ENCODE results near the gene FGF18.
"Not testable (repeated sequence)": the region's sequence is repeated elsewhere in the genome, so short reads cannot be mapped to it uniquely, and the experiment has no call there.

The FGF18 gene

DNA sequence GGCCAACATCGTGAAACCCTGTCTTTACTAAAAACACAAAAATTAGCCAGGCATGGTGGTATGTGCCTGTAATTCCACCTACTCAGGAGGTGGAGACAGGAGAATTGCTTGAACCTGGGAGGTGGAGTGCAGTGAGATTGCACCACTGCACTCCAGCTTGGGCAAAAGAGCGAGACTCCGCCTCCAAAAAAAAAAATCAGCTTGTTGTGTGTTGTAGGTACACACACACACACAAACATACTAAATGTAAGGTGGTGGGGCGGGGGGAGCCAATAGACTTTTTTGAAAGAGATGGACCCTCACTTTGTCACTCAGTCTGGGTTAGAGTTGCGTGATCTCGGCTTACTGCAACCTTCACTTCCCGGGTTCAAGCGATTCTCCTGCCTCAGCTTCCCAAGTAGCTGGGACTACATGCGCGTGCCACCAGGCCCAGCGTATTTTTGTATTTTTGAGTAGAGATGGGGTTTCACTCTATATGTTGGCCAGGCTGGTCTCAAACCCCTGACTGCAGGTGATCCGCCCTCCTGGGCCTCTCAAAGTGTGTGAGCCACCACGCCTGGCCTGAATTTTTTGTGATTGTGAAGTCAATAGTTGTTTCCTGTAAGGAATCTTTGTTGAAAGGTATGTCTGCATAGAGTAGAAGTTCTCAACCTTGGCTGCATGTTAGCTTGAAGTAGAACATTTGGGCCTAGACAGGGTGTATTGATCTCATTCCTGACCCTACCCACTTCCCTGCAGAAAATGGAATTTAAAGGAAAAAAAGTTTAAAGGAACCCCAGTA, 18.1 kb upstream of the FGF18 start:
- no peak for FAIRE-seq

DNA sequence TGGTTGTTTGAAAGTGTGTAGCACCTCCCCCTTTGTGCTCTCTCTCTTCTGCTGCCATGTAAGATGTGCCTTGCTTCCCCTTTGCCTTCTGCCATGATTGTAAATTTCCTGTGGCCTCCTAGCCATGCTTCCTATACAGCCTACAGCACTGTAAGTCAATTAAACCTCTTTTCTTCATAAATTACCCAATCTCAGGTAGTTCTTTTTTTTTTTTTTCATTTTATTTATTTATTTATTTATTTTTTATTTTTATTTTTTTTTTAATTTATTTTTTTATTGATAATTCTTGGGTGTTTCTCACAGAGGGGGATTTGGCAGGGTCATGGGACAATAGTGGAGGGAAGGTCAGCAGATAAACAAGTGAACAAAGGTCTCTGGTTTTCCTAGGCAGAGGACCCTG, 16.7 kb upstream of the FGF18 start:
- not testable (repeated sequence) for FAIRE-seq

DNA sequence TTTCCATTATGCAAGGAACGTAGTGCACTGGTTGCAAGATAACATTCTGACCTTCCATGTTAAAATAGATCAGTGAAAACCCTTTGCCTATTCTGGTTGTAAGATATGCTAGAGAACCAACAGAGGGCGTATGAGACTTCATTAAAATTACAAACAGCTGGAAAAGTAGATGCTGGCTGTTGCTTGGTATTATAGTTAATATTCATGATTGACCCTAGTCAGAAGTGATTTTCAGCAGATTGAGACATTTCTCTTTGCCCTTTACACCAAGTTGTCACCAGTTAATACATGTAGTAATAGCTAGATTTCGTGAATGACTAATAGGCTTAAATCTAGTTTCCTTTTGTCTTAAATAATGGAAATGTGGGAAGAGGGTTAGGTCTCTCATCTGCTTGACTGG, 13.8 kb upstream of the FGF18 start:
- no peak for FAIRE-seq

DNA sequence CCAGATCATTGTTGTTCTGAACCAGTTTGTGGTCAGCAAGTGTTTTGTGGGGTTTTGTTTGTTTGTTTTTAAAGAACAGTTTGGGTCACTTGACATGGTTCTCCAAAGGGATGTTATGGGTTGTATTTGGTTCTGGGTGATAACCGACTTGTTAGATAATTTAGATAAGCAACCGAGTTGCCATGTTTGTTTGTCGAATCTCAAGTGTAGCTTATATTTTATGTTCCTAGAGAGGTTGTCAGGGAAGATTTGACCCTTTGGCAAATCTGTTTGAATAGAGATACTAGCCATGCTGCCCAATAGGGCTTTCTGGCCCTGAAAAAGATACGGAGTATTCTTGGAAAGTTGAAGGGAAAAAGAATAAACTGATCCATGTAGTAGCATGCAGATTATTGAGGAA, 12.2 kb upstream of the FGF18 start:
- FAIRE-seq = no peak

DNA sequence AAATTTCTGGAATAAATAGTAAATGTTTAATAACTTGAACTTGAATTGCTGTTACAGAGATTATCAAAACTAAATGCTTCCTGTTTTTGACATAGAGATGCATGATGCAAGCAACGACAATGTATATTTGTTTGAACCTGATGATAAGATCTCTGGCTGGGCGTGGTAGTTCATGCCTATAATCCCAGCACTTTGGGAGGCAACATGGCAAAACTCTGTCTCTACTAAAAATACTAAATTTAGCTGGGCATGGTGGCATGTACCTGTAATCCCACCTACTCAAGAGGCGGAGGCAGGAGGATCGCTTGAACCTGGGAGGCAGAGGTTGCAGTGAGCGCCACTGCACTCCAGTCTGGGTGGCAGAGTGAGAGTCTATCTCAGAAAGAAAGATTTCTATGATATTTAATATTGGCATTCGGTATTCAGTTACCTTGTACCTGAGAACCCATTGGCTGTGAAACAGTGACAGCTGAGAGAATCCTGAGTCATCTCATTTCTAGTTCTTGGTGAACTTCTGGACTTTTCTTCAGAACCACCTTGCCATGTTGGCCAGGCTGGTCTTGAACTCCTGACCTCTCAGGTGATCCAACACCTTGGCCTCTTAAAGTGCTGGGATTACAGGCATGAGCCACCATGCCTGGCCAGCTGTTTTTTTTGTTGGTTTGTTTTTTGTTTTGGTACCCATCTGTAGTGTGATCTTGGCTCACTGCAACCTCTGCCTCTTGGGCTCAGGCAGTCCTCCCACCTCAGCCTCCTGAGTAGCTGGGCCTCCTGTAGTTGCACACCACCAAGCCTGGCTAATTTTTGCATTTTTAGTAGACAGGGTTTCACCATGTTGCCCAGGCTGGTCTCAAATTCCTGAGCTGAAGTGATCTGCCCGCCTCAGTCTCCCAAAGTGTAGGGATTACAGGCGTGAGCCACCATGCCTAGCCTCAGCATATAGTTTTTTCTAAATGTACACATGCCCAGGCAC, 10.0 kb upstream of the FGF18 start:
- FAIRE-seq = no peak

DNA sequence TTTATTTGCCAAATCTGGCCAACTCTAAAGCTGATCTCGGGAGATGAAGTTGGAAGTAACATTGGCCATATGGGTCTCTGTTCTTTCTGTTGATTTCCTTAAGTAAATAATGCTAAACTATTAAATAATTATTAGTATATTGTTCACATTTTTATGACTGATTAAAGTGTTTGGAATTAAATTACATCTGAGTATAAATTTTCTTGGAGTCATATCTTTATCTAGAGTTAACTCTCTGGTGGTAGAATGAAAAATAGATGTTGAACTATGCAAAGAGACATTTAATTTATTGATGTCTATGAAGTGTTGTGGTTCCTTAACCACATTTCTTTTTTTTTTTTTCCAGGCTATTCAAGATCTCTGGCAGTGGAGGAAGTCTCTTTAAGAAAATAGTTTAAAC, 9.3 kb upstream of the FGF18 start:
- FAIRE-seq = no peak

DNA sequence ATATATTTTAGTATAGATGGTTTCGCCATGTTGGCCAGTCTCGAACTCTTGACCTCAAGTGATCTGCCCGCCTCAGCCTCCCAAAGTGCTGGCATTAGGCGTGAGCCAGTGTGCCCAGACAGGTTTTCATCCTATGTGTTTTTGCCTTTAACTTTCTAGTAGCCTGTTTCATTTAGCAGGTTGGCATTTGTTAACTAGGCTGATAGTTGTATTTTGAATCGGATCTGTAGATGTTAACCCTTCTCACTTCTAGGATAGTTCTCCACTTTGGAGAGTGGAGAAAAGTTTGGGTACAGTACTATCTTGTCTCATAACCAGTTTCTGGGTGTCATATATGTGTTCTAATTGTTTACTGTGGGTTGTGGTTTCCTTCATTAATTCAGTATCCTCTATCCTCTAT, 7.3 kb upstream of the FGF18 start:
- FAIRE-seq = no peak

DNA sequence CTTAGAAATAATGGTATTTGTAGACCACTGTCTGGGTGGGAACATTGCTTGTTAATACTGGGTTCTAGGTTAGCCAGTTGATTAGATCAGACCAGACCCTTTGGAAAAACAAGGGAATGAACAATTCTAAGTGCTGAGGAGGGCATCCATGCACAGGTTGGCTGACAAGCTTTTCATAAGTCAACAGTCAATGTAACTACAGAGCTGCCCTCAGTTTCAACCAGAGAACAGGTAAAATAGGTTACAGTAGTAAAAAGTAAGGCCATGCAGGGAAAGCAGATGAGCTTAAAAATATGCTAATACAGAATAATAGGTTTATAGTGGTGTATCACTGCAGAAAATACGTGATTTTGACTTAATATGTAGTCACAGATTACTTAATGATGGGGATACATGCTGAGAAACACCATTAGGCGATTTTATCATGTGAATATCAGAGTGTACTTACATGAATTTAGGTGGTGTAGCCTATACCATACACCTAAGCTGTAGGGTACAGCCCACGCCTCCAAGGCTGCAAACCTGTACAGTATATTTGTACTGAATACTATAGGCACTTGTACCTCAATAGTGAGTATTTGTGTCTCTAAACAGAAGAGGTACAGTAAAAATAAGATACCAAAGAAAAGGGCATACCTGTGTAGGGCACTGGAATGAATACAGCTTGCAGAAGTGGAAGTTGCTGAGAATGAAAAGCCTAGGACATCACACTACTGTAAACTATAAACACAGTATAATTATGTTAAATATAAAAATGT, 6.1 kb upstream of the FGF18 start:
- FAIRE-seq = no peak

DNA sequence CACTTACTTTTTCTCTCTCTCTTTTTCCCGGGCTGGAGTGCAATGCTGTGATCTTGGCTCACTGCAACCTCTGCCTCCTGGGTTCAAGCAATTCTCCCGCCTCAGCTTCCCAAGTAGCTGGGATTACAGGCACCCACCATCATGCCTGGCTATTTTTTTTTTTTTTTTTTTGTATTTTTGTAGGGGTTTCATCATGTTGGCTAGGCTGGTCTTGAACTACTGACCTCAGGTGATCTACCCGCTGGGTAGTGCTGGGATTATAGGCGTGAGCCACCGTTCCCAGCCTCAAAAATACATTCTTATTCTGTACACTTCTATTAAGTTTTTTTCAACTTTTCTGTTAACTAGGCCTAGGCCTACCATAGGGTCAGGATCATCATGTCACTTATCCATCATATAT, 5.5 kb upstream of the FGF18 start:
- not testable (repeated sequence) for FAIRE-seq

DNA sequence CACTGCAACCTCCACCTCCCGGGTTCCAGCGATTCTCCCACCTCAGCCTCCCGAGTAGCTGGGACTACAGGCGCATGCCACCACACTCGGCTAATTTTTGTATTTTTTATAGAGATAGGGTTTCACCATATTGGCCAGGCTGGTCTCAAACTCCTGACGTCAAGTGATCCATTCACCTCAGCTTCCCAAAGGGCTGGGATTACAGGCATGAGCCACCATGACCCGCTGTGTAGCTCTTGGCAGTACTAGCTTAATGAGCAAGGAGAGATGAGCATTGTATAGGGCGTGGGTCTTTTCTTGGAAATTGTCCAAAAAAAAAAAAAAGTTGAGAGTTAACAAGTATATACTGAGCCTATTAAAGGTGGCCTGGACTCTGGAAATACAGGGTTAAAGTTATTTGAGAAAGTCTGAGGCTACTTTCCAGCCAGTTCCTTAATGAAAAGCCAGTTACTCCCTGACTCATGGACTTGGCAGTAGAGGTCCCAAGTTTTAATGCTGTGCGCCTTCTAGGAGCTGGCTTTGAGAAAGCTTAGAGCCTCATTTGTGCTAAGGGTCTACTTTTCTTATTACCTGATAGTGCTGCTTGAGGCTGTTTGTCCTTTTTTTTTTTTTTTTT, 4.2 kb upstream of the FGF18 start:
- FAIRE-seq = no peak

DNA sequence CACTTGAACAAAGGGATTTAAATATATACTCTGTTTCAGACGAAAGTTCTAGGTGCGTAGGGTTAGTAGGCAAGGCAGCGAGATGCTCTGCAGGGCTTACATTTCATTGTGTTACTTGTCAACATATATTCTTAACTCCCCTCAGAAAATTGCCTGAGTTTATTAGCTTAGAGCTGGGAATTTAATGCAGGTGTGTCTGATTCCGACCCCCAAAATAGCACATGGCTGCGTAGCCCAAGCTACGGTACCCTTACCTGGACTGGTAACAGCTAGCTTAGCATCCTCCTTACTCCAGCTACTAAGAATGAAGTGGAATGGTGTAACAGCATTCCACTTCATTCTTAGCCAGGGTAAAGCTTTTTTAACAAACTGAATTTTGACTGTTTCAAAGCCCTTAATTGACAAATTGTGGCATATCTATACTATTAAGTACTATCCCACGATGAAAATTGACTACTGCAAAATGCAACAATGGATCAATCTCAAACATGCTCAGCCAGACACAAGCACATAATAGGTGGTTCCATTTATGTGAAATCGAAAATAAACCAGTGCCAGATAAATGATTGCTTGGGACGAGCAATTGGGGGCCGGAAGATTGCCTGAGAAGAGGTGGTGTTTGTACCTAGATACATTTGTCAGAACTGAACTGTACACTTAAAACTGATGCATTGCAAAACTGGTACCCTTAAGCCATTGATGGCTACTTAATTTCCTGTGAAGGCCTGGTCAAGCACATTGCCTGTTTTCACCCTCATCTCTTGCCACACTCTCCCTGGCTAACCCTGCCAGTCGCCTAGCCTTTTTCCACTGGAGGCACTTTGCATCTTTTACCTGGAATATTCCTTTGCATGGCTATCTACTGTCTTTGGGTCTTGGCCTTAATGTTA, 3.0 kb upstream of the FGF18 start:
- no peak for FAIRE-seq

DNA sequence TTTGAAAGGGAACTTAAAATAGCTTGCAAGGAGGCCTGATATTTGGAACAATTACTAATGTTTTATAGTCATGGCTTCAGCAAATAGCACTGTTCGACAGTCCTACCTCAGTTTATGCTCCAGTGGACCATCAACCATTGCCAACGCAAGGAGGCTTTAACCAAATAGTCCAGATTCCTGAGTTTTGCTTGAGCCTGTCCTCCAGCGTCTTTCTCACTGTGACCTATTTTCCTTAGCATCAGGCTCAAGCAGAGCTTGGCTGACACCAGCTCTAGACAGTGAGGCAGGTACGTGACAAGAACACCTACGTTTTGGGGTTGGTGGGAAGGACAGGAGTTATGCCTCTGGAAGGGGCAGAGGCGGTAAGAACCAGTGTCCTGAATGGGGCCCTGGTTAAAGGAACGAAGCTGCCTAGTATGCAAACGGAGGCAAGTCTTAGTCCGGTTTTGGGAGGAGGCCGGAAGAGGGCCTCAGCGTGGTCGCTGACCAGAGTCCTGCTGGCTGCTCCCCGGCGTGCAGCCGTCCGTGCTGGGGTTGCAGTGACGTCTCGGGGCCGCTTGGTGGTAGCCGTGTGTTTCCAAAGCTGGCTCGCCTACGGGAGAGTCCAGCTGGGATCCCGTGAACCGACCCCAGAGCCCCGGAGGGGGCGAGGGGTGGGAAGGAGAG, 998 bp upstream of the FGF18 start:
- FAIRE-seq = no peak

DNA sequence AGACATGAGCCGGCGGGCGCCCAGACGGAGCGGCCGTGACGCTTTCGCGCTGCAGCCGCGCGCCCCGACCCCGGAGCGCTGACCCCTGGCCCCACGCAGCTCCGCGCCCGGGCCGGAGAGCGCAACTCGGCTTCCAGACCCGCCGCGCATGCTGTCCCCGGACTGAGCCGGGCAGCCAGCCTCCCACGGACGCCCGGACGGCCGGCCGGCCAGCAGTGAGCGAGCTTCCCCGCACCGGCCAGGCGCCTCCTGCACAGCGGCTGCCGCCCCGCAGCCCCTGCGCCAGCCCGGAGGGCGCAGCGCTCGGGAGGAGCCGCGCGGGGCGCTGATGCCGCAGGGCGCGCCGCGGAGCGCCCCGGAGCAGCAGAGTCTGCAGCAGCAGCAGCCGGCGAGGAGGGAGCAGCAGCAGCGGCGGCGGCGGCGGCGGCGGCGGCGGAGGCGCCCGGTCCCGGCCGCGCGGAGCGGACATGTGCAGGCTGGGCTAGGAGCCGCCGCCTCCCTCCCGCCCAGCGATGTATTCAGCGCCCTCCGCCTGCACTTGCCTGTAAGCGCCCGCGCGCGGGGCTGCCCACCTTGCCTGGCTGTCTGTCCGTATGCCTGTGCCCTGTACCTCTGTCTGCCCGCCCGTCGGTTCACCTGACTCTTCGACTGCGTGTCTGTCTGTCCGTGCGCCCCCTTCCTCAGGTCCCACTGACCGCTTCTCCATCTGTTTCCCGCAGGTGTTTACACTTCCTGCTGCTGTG, 412 bp downstream of the FGF18 start:
- FAIRE-seq = no peak

DNA sequence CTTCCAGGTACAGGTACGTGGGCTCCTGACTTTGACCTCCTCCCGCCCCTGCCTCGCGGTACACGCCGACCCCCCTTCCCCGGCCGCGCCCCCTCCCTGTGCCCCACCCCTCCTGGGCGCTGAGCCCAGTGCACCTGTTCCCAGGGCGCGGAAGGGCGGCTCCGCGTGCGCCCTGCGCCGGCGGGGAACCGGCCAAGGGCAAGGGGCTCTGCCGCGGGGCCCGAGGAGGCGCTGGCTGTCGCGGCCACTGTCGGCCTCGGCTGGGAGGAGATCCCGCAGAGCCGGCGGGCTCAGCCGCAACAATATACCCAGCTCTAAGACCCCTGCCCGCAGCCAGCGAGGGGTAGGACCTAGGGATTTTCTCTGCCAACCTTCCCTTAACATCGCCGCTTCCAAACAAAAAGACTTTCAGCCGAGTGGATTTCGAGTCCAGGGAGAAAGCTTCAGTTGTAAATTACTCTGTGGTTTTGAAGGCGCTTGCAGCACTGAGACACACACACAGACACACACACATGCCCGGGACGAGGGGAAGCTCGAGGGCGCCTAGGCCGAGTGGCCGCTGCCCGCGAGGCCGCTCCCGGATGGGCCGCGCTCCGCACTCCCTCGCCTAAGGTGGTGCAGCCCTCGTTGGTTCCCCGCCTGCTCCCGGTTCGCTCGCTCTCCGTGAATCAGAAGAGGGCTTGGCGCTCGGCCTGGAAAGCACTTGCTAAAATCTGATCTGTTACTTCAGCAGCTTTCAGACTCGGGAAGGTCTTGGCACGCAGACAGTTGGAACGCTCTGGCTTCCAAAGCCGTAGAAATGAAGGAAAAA, 1.2 kb downstream of the FGF18 start:
- no peak for FAIRE-seq

DNA sequence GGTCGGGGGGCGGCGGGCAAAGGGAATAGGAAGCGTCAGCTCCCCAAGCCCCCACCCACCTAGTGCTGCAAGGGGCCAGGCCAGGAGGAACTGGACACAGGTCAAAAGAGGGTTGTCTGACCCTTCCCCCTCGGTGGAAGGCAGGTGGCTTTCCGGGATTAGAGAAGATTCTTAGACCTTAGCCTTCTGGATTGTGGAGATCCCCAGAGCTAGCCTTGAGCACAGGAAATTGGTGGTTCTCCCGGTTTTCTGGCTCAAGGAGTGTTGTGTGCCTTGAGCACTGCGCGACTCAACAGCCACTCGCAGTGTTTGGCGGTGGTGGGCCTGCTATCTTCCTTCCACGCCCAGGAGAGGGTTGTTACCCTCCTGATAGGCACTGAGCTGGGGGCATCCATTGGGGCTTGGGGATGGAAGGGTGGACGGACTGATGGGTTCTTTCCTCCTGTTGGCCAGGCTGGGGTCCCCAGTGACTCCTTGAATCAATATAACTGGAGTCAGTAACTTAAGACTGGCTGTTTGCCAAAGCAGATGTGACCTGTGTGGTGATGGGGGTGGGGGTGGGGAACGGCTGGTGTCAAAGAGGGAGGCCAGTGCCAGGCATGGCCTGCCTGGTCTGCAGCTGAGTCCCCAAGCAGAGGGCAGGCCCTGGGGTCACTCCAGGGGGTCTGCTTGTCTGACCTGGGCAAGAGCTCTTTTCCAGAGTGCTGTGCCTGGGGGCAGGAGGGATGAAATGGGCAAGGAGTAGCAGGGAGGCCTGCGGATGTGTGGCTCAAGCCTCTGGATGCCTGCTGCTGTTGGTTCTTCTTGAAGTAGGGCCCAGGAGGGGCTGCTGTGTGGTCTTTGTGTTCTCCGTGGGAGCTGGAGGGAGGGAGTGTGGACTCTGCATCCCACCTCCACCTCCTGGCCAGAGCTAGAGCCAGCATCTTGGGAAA, 2.1 kb downstream of the FGF18 start:
- no peak for FAIRE-seq

DNA sequence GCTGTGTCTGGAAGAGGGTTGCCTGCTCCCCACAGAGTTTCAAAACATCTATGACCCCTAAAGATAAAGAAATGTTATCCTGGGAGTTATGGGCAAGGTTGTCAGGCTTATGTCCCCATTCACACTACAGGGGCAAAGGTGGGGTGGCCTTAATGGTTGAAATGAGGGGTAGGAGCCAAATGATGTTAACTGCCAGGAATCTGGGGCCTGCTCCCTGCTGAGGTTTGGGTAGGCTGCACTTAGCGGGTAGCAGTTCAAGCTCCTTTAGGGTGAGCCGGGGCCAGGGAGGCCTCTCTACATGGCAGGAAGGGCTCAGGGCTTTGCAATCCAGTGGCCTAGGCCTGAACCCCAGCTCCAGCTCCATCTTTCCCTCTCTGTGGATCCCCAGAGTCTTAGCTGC, 3.0 kb downstream of the FGF18 start:
- no peak for FAIRE-seq

DNA sequence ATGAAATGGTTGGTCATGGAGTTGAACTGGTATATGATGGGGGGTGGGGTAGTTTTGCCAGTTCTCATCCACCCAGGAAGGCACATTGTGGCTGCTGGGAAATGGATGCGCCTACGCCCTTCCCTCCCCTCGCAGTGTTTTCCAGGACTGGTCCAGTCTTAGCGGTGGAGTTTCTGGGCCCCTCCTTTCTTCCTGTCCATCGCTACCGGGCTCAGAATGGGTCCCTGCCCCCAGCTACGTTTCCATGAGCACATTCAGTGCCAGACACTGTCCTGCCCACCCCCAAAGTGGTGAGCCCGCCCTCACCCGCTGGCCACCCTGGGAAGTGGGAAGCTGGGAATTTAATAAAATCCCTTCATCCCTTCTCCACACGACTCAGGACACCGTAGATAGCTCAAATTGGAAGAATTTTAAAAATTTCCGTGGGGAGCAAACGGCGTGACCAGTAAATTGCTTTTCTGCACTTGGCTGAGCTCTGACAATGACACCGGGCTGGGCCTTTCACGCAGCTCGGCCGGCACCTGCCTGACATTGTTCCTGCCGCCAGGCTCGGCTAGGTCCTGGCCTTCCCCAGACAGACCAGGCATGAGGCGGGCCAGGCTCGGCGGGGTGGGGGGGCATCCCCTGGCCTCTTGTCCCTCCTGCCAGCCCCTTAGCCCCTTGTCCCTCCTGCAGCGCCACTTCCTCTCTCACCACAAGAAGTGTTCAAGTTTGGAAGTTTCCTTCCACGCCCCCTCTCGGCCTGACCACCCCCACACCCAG, 3.6 kb downstream of the FGF18 start:
- FAIRE-seq = no peak

DNA sequence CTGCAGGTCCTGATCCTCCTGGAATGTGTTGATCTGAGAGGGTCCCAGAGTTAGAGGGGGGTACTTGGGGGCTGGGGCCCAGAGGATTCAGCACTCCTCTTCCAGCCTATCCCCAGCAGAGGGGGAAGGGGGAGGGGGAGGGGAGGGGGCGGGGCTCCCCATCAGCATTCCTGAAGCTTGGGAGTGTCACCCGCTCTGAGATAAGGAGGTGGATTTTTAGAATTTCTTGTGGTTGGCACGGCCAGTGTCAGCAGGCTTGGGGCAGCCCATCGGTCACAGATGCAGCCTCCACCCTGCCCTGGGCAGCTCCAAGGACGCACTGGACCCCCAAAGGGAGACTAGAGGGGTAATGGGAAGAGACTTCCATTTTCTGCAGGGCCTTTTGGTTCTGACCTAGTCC, 5.3 kb downstream of the FGF18 start:
- FAIRE-seq = no peak
